ENCODE data around the gene CLPSL2.

DNA sequence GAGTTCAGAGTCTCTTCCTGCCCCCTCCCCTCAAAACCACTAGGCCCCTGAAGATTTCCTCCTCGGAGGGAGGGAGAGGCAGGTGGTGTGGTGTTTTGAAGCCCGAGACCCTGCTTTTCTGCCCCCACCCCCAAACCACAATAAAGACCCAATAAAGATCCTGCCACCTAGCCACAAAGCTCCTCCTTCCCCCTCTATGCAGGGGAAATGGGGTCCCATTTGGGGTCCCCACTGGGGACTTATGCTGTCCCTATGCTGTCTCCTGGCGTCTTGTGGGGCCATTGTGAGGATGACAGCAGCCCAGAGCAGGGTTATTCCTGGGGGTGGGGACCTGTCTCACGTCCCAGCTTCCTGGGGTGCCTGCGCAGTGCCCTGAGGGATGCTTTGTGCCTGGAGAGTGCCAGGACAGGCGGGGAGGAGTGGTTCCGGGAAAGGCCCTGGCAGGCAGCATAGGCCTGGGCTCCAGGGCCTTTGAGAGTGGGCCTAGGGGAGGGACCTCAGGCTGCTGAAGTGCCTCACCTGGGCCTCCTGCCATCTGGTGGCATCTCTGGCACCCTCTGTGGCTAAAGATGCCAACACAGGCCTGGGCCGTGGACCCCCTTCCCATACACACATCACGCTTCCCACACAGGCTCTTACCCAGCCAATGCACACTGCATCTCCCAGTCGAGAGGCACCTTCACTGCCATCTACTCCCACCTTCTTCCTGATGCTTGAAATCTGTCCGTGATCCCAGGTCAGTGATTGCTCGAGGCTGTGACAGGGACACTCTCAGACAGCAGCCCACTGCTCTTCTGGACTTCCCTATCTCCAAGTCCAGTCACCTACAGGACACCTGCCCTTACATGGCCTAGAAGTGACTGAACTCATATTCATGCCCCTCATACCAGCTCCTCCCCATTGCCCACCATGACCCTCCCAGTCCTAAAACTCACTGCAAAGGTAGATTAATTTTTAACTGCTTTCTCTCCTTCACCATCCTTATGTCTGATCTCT, 47.4 kb upstream of the CLPSL2 start:
- TF ChIP-seq POLR2AphosphoS5 (IDR thresholded peaks at IDR 0.05; ENCODE audit: borderline replicate concordance, low read depth, low read length): no peak
- TF ChIP-seq EZH2 (IDR thresholded peaks at IDR 0.05): no peak

Data from SK-N-MC (cell line).